Measurements from ENCODE around the gene PKHD1.

DNA sequence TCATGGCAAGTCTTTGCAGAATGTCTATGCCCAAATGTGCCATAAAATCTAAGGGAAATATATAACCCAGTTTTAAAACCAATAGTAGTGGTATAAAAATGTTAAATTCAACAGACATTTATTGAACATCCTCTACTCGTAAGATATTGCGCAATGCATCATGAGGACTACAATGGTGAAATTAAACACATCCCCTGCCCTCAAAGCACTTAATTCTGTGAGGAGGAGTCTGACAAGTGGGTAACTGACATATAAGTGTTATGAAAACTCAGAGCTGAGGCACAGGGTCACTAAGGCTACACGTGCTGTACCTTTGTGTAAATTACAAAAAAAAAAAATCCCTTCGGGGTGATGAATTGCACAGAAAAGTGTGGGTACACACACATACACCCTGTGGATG, 6.2 kb downstream of the PKHD1 start:
- no peak for TF ChIP-seq POLR2A (IDR thresholded peaks at IDR 0.05)
- no peak for TF ChIP-seq CTCF (IDR thresholded peaks at IDR 0.05)

All from body of pancreas (tissue), 4 donors.